ENCODE measurements around the gene VIM. TPM values are rescaled to one million over a fixed set of nuclear protein-coding genes. Genes with fewer than 3 reads are reported as not detected.

Gene VIM
- total and polyA plus RNA-seq, 8 donors = 269 to 723 (median 496) TPM

DNA sequence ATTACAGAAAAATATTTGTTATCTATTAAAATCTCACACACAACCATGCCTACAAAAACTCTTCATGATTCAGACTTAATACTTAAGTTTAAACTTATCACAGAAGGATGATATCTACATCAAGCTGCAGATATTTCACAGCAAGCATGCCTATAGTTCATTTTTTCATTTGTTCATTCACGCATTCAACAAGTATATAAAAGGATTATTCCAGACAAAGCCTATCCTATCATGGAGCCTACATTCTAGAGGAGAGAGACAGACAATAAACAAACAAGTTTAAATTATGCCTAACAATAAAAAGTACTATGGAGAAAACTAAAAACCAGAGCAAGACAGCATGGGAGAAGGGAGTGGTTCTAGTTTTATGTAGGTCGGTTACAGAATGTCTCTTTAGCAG, 37.4 kb upstream of the VIM start:
- Histone ChIP-seq H3K27me3 (no peaks in the 10 kb centered on the region), H3K9me3 (no peaks in the 10 kb centered on the region), H3K27ac (no peak overlapping the region), H3K36me3 (peaks cover 0 to 4% (median 0%) of the 10 kb centered on the region in 4 donors), H3K4me1 (no peaks in the 10 kb centered on the region), H3K4me3 (no peak overlapping the region)
- WGBS, 5 donors = 79 to 86% (median 85%) methylated on average over 2 of the region's 2 CpGs
- TF ChIP-seq POLR2A (IDR thresholded peaks at IDR 0.05) (no peak), EP300 (IDR thresholded peaks at IDR 0.05) (no peak), POLR2AphosphoS5 (IDR thresholded peaks at IDR 0.05) (no peak)
- TF ChIP-seq, protein P1, sequence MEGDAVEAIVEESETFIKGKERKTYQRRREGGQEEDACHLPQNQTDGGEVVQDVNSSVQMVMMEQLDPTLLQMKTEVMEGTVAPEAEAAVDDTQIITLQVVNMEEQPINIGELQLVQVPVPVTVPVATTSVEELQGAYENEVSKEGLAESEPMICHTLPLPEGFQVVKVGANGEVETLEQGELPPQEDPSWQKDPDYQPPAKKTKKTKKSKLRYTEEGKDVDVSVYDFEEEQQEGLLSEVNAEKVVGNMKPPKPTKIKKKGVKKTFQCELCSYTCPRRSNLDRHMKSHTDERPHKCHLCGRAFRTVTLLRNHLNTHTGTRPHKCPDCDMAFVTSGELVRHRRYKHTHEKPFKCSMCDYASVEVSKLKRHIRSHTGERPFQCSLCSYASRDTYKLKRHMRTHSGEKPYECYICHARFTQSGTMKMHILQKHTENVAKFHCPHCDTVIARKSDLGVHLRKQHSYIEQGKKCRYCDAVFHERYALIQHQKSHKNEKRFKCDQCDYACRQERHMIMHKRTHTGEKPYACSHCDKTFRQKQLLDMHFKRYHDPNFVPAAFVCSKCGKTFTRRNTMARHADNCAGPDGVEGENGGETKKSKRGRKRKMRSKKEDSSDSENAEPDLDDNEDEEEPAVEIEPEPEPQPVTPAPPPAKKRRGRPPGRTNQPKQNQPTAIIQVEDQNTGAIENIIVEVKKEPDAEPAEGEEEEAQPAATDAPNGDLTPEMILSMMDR (IDR thresholded peaks at IDR 0.05) = no peak
- intact Hi-C loops (cut with DNase I; ENCODE audit: low total_unique reads) = no loop called here
- no peak for DNase-seq

GRCh38 chr10:17195083-17195482, 33.0 kb upstream of the VIM start:
- intact Hi-C loops (cut with DNase I; ENCODE audit: low total_unique reads) = no loop called here
- no peak overlapping the region for H3K4me3 ChIP-seq
- 76 to 94% (median 78%) methylated on average over 5 of the region's 5 CpGs for WGBS, 5 donors
- DNase-seq = no peak
- H3K27ac ChIP-seq = no peak overlapping the region
- H3K4me1 ChIP-seq = peaks cover 7 to 13% (median 10%) of the 10 kb centered on the region in 4 donors
- TF ChIP-seq POLR2A (IDR thresholded peaks at IDR 0.05) = no peak
- TF ChIP-seq EP300 (IDR thresholded peaks at IDR 0.05) = no peak
- TF ChIP-seq, protein P1 (IDR thresholded peaks at IDR 0.05) = no peak
- no peak for TF ChIP-seq POLR2AphosphoS5 (IDR thresholded peaks at IDR 0.05)
- peaks cover 0 to 4% (median 0%) of the 10 kb centered on the region in 4 donors for H3K36me3 ChIP-seq
- no peaks in the 10 kb centered on the region for H3K27me3 ChIP-seq
- H3K9me3 ChIP-seq = no peaks in the 10 kb centered on the region

DNA sequence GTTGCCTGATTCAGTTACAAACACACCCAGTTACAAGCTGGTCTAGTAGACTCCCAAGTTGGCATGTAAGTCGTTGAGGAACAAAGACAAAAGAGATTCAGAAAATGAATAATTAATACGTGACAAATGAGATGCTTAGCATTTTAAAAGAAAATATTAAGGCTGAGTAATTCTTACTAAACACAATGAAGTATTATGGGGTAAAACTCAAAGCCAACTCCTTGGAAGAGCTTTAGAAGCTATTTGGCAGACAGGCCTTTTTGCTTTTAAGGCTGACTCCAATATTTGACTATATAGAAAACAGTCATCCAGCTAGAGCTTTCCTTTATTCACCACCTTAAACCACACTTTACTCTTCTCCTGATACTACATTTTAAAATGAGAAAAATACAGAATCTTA, 32.0 kb upstream of the VIM start:
- Histone ChIP-seq H3K4me3 (no peak overlapping the region), H3K27me3 (no peaks in the 10 kb centered on the region), H3K36me3 (peaks cover 0 to 4% (median 0%) of the 10 kb centered on the region in 4 donors), H3K4me1 (peaks cover 7 to 21% (median 10%) of the 10 kb centered on the region in 4 donors), H3K9me3 (no peaks in the 10 kb centered on the region), H3K27ac (no peak overlapping the region)
- TF ChIP-seq, protein P1 (IDR thresholded peaks at IDR 0.05) = no peak
- no peak for TF ChIP-seq EP300 (IDR thresholded peaks at IDR 0.05)
- TF ChIP-seq POLR2A (IDR thresholded peaks at IDR 0.05) = no peak
- TF ChIP-seq POLR2AphosphoS5 (IDR thresholded peaks at IDR 0.05) = no peak
- DNase-seq = peak in 1 of 2 donors; percentile 50
- 51 to 80% (median 68%) methylated on average over 2 of the region's 2 CpGs for WGBS, 5 donors
- intact Hi-C loops (cut with DNase I; ENCODE audit: low total_unique reads) = no loop called here

GRCh38 chr10:17196573-17196972, 31.5 kb upstream of the VIM start:
- Histone ChIP-seq H3K9me3 (no peaks in the 10 kb centered on the region), H3K36me3 (peaks cover 0 to 4% (median 0%) of the 10 kb centered on the region in 4 donors), H3K27me3 (no peaks in the 10 kb centered on the region), H3K27ac (no peak overlapping the region), H3K4me1 (peaks cover 7 to 22% (median 11%) of the 10 kb centered on the region in 4 donors), H3K4me3 (no peak overlapping the region)
- WGBS, 5 donors = 59 to 81% (median 66%) methylated on average over 3 of the region's 3 CpGs
- TF ChIP-seq POLR2AphosphoS5 (IDR thresholded peaks at IDR 0.05) = no peak
- no peak for TF ChIP-seq EP300 (IDR thresholded peaks at IDR 0.05)
- TF ChIP-seq, protein P1 (IDR thresholded peaks at IDR 0.05) = no peak
- no peak for TF ChIP-seq POLR2A (IDR thresholded peaks at IDR 0.05)
- intact Hi-C loops (cut with DNase I; ENCODE audit: low total_unique reads) = no loop called here
- DNase-seq = no peak
